OCI-LY7 (cell line): ENCODE results near the gene RNF220. TPM values are rescaled to one million over a fixed set of nuclear protein-coding genes. Genes with fewer than 3 reads are reported as not detected.

Experiments
- BruUV-seq: library from RNA; stranded (reverse); fragments of 400-500 nt; replicated peaks from 2 replicates; lab custom pipeline; 2021; lab: Mats Ljungman, UMichigan
- CTCF ChIA-PET: fragments of 300-600 bp; sonication (Branson Sonifier 250); formaldehyde crosslinking; loops from one replicate; lab custom pipeline; 2022; ENCODE audit warnings: antibody characterized with exemption; ENCODE audit not compliant: unreplicated experiment; lab: Charles Lee
- POLR2A ChIA-PET: fragments of 300-600 bp; sonication (Branson Sonifier 250); formaldehyde crosslinking; loops from one replicate; lab custom pipeline; 2022; ENCODE audit warnings: antibody characterized with exemption; lab: Charles Lee
- DNase-seq: peaks from one replicate; pipeline ENCODE4 v3.0.0-alpha.2; 2015; ENCODE audit warnings: low spot score
- H2AFZ ChIP-seq: fragments of 200-600 bp; sonication (generic), shearing (Covaris generic); 2 replicates; pipeline ENCODE4 v1.6.1; 2014; ENCODE audit warnings: mild to moderate bottlenecking, antibody characterized with exemption, low read length, moderate library complexity
- H3K27ac ChIP-seq: fragments of 200-600 bp; sonication (generic); 2 replicates; pipeline ENCODE4 v1.5.1; 2014; ENCODE audit warnings: mixed run types, low read depth, mild to moderate bottlenecking, moderate library complexity, low read length, inconsistent platforms; ENCODE audit not compliant: poor library complexity, severe bottlenecking
- H3K36me3 ChIP-seq: fragments of 200-600 bp; sonication (generic); 2 replicates; pipeline ENCODE4 v1.6.1; 2014; ENCODE audit warnings: mild to moderate bottlenecking, antibody characterized with exemption, low read length, moderate library complexity, mixed read lengths; ENCODE audit not compliant: insufficient read depth
- H3K4me1 ChIP-seq: fragments of 200-600 bp; sonication (generic); 2 replicates; pipeline ENCODE4 v1.5.1; 2014; ENCODE audit warnings: mild to moderate bottlenecking, low read length; ENCODE audit not compliant: insufficient read depth, poor library complexity, severe bottlenecking
- H3K4me2 ChIP-seq: fragments of 200-600 bp; sonication (generic); 2 replicates; pipeline ENCODE4 v1.6.1; 2014; ENCODE audit warnings: mild to moderate bottlenecking, low read length
- H3K4me3 ChIP-seq: fragments of 200-600 bp; sonication (generic); 2 replicates; pipeline ENCODE4 v1.5.1; 2014; ENCODE audit warnings: mild to moderate bottlenecking, low read depth, low read length; ENCODE audit not compliant: poor library complexity, severe bottlenecking
- H3K79me2 ChIP-seq: fragments of 200-600 bp; sonication (generic); 2 replicates; pipeline ENCODE4 v1.6.1; 2016; ENCODE audit warnings: low read depth, mild to moderate bottlenecking, low read length, moderate library complexity, mixed read lengths; ENCODE audit not compliant: insufficient read depth
- H3K9me2 ChIP-seq: fragments of 200-600 bp; sonication (generic); 2 replicates; pipeline ENCODE4 v1.6.1; 2016; ENCODE audit warnings: mild to moderate bottlenecking, low read length, mixed read lengths; ENCODE audit not compliant: insufficient read depth
- H3K9me3 ChIP-seq: fragments of 200-600 bp; sonication (generic); 2 replicates; pipeline ENCODE4 v1.6.1; 2014; ENCODE audit warnings: mild to moderate bottlenecking, mixed run types, low read length, mixed read lengths
- H4K20me1 ChIP-seq: fragments of 200-600 bp; sonication (generic); 2 replicates; pipeline ENCODE4 v1.6.1; 2014; ENCODE audit warnings: mild to moderate bottlenecking, antibody characterized with exemption, low read length, moderate library complexity, mixed read lengths; ENCODE audit not compliant: insufficient read depth
- EZH2phosphoT487 ChIP-seq: fragments of 200-600 bp; sonication (generic); IDR thresholded peaks from 2 replicates; pipeline ENCODE4 v1.6.1; 2018; ENCODE audit warnings: low read depth, borderline replicate concordance, mild to moderate bottlenecking, mixed run types, antibody characterized with exemption, low read length, moderate library complexity, mixed read lengths
- intact Hi-C: fragments of 100-400 bp; cut with micrococcal nuclease; formaldehyde crosslinking; loops from one replicate; pipeline ENCODE4 v1.10.0; 2022; ENCODE audit not compliant: unreplicated experiment
- total RNA-seq, 2 experiments: library from RNA; depleted of rRNA in 1 of 2; stranded (reverse); fragments of >200 nt in 1 of 2; shearing (Covaris generic) in 1 of 2; gene quantifications; 2 replicates each; pipeline ENCODE4 v1.2.3, GENCODE V29; 2014 to 2022
- TF ChIP-seq, protein P1 (sequence below): fragments of 200-600 bp; sonication (generic); conservative IDR thresholded peaks from 2 replicates; pipeline ENCODE4 v1.5.1; 2014; ENCODE audit warnings: mild to moderate bottlenecking, antibody characterized with exemption, low read length, moderate library complexity, mixed read lengths

RNF220 gene
- total RNA-seq, 2 experiments from 2014 or later: 82.3 to 85.5 TPM

DNA sequence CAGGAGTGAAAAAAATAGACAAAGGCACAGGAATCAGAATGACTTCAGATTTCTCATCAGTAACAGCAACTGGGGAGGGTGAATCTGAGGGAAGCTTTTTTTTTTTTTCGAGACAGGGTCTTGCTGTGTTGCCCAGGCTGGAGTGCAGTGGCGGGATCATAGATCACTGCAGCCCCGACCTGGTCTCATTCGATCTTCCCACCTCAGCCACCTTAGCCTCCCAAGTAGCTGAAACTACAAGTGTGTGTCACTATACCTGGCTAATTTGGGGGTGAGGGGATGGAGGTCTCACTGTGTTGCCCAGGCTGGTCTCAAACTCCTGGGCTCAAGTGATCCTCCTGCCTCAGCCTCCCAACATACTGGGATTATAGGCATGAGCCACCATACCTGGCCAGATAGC is 280.2 kb downstream of the RNF220 start:
- no peak for TF ChIP-seq EZH2phosphoT487
- TF ChIP-seq, protein P1, sequence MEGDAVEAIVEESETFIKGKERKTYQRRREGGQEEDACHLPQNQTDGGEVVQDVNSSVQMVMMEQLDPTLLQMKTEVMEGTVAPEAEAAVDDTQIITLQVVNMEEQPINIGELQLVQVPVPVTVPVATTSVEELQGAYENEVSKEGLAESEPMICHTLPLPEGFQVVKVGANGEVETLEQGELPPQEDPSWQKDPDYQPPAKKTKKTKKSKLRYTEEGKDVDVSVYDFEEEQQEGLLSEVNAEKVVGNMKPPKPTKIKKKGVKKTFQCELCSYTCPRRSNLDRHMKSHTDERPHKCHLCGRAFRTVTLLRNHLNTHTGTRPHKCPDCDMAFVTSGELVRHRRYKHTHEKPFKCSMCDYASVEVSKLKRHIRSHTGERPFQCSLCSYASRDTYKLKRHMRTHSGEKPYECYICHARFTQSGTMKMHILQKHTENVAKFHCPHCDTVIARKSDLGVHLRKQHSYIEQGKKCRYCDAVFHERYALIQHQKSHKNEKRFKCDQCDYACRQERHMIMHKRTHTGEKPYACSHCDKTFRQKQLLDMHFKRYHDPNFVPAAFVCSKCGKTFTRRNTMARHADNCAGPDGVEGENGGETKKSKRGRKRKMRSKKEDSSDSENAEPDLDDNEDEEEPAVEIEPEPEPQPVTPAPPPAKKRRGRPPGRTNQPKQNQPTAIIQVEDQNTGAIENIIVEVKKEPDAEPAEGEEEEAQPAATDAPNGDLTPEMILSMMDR: no peak
- no peaks in the 10 kb centered on the region for H4K20me1 ChIP-seq
- H3K4me3 ChIP-seq: no peak overlapping the region
- peak overlapping the region; percentile 37 for H3K27ac ChIP-seq
- H3K79me2 ChIP-seq: no peaks in the 10 kb centered on the region
- no TSS peak for BruUV-seq
- H3K9me3 ChIP-seq: no peaks in the 10 kb centered on the region
- intact Hi-C loops: no loop called here
- CTCF ChIA-PET: no interaction called here
- no peak overlapping the region for H2AFZ ChIP-seq
- H3K36me3 ChIP-seq: no peaks in the 10 kb centered on the region
- H3K9me2 ChIP-seq: no peaks in the 10 kb centered on the region
- H3K4me1 ChIP-seq: peaks cover 19% of the 10 kb centered on the region
- POLR2A ChIA-PET: interaction anchor here (0.7 to 2.4 kb wide), 6 partner anchors 9 to 90 kb away, joined by 3 to 8 read pairs (median 5); partner anchors contain the start of gene RPS8
- no peak overlapping the region for H3K4me2 ChIP-seq
- DNase-seq: no peak

DNA sequence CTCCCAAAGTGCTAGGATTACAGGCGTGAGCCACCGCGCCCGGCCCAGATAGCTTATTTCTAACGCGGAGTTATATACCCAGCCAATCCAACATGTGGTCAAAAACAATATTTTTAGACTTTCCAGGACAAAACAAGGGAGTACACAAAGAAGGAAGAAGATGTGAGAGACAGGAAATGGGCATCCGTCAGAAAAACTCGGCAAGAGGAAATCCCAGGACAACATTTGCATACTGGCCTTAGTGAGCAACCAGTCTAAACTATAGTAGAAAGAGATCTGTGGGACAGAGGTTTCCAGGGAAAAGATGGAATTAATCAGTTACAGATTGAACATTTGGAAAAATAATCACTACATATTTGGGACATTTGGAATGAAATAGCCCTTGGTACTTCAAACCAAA is 280.8 kb downstream of the RNF220 start:
- Histone ChIP-seq H3K9me3 (no peaks in the 10 kb centered on the region), H3K4me1 (peaks cover 23% of the 10 kb centered on the region)
- CTCF ChIA-PET: no interaction called here

More for the DNA sequence above, 280.8 kb downstream of the RNF220 start:
- TF ChIP-seq, protein P1: no peak
- TF ChIP-seq EZH2phosphoT487: no peak
- H3K4me3 ChIP-seq: no peak overlapping the region
- POLR2A ChIA-PET: interaction anchor here (1.0 to 2.4 kb wide), 3 partner anchors 9 to 11 kb away, joined by 3 to 7 read pairs (median 5); no protein-coding TSS in a partner anchor
- H3K79me2 ChIP-seq: no peaks in the 10 kb centered on the region
- no peaks in the 10 kb centered on the region for H4K20me1 ChIP-seq
- H3K27ac ChIP-seq: no peak overlapping the region
- H3K9me2 ChIP-seq: no peaks in the 10 kb centered on the region
- intact Hi-C loops: no loop called here
- no TSS peak for BruUV-seq
- H3K36me3 ChIP-seq: no peaks in the 10 kb centered on the region
- H2AFZ ChIP-seq: no peak overlapping the region
- H3K4me2 ChIP-seq: no peak overlapping the region
- DNase-seq: no peak
